Uterus (tissue), 2 donors: ENCODE results near the gene IPPK.

Experiments
- CTCF ChIP-seq, 4 experiments: fragments of 200-600 bp in 2 of 4; fragments of 450-650 bp in 2 of 4; sonication (generic) in 2 of 4; IDR thresholded peaks; one replicate each; pipeline ENCODE4 v1.5.1; 2016 to 2019; ENCODE audit warnings: antibody characterized with exemption in 4 of 4, mild to moderate bottlenecking in 2 of 4, moderate library complexity in 1 of 4
- POLR2A ChIP-seq, 2 donors: fragments of 450-650 bp; IDR thresholded peaks; one replicate each; pipeline ENCODE4 v1.6.1; 2016; ENCODE audit warnings: antibody characterized with exemption in 2 of 2, mild to moderate bottlenecking in 1 of 2, moderate library complexity in 1 of 2

- TF ChIP-seq CTCF (IDR thresholded peaks at IDR 0.05), result no peak
- no peak for TF ChIP-seq POLR2A (IDR thresholded peaks at IDR 0.05)
Observed at GRCh38 chr9:92590377-92590776, 79.6 kb downstream of the IPPK start.
